GM19099 (cell line): ENCODE results near the gene CCDC88A.

Experiments used
- POLR2A ChIP-seq: IDR thresholded peaks from 3 replicates; pipeline ENCODE4 v1.6.1; 2011; ENCODE audit warnings: low read depth; ENCODE audit not compliant: insufficient read length; ENCODE audit errors: extremely low read depth

CCDC88A gene, protein sequence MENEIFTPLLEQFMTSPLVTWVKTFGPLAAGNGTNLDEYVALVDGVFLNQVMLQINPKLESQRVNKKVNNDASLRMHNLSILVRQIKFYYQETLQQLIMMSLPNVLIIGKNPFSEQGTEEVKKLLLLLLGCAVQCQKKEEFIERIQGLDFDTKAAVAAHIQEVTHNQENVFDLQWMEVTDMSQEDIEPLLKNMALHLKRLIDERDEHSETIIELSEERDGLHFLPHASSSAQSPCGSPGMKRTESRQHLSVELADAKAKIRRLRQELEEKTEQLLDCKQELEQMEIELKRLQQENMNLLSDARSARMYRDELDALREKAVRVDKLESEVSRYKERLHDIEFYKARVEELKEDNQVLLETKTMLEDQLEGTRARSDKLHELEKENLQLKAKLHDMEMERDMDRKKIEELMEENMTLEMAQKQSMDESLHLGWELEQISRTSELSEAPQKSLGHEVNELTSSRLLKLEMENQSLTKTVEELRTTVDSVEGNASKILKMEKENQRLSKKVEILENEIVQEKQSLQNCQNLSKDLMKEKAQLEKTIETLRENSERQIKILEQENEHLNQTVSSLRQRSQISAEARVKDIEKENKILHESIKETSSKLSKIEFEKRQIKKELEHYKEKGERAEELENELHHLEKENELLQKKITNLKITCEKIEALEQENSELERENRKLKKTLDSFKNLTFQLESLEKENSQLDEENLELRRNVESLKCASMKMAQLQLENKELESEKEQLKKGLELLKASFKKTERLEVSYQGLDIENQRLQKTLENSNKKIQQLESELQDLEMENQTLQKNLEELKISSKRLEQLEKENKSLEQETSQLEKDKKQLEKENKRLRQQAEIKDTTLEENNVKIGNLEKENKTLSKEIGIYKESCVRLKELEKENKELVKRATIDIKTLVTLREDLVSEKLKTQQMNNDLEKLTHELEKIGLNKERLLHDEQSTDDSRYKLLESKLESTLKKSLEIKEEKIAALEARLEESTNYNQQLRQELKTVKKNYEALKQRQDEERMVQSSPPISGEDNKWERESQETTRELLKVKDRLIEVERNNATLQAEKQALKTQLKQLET (N-terminal part only)

GRCh38 chr2:55419679-55420438 lies at the start of gene CCDC88A:
CCDC88A (minus strand) TSS chr2:55419856; CDS start chr2:55419079, 777 bp downstream.
- peak; percentile 79 for TF ChIP-seq POLR2A

DNA sequence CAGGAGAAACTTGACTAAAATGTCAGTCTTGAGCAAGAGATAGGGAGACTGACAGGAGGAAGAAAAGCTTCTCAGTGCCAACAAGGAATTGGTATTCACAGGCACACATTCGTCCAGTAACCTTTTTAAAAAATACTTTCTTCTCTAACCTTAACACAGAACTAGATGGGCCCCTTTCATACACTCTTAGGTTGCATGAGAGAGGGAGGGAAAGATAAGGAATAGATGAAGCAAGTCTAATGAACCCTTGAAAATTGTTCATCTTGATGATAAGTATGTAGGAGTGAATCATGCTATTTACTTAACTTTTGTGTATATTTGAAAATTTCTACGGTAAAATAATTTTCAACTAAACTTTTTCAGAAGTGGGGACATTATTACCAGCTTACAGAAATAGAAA lies 42.0 kb upstream of the CCDC88A start:
- TF ChIP-seq POLR2A = no peak

DNA sequence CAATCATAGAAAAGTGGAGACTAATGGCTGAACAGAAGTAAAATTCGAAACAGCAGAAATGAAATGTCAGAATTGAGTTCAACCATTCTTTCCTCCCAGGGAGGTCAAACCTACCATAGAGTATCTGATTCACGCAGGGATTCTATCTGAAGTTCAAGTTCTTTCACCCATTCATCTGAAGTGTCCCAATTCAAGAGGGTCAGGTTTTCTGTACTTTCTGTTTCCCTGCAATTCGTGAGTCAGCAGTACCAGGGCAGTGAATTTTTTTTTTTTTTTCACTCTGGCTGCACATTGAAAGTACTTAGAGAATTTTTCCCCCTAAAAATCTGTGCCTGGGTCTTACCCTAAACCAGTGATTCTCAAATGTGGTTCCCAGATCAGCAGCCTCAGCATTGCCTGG lies 40.9 kb upstream of the CCDC88A start:
- TF ChIP-seq POLR2A = no peak

GRCh38 chr2:55459714-55460274 lies 40.1 kb upstream of the CCDC88A start:
- no peak for TF ChIP-seq POLR2A

GRCh38 chr2:55459279-55459678 lies 39.6 kb upstream of the CCDC88A start:
- no peak for TF ChIP-seq POLR2A

GRCh38 chr2:55454121-55454520 lies 34.5 kb upstream of the CCDC88A start:
- TF ChIP-seq POLR2A = no peak

DNA sequence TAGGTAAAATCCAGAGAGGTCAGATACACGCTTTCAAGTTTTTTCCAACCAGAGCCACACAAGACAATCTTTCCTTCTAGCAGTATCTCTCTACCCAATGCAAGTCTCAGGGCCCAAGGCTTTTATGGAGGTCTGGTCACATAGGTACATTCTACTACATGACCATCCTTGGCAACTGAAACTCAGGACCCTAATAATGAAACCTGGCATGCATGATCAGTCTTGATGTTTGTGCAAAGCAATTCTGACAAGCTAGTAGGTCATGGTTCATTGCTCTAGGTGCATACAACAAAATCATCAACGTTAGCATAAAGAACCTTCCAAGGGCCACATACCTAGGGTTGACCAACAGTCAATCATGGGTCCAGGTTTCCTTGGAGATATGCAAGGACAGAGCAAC lies 33.2 kb upstream of the CCDC88A start:
- no peak for TF ChIP-seq POLR2A

DNA sequence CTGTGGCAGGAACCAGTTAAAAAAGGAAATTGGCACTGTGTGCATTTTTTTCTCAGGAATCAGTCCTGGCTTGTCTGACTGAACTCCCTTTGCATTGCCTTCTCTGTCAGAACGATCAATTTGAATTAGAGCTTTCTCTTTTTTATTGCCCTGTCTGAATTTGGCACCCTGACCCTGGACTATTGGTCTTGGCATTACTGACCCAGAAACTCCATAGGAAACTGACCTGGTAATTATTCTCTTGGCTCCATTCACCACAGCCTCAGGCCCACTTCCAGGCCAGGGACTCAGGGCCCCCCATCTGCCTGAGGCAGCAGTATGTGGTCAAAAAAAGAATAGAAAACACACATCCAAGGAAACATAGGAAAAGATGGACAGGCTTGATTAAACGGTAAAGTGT lies 32.0 kb upstream of the CCDC88A start:
- TF ChIP-seq POLR2A = no peak

- TF ChIP-seq POLR2A = no peak
Observed at GRCh38 chr2:55441280-55441892, 21.7 kb upstream of the CCDC88A start.

- TF ChIP-seq POLR2A = no peak
Observed at GRCh38 chr2:55439101-55439397, 19.4 kb upstream of the CCDC88A start.

DNA sequence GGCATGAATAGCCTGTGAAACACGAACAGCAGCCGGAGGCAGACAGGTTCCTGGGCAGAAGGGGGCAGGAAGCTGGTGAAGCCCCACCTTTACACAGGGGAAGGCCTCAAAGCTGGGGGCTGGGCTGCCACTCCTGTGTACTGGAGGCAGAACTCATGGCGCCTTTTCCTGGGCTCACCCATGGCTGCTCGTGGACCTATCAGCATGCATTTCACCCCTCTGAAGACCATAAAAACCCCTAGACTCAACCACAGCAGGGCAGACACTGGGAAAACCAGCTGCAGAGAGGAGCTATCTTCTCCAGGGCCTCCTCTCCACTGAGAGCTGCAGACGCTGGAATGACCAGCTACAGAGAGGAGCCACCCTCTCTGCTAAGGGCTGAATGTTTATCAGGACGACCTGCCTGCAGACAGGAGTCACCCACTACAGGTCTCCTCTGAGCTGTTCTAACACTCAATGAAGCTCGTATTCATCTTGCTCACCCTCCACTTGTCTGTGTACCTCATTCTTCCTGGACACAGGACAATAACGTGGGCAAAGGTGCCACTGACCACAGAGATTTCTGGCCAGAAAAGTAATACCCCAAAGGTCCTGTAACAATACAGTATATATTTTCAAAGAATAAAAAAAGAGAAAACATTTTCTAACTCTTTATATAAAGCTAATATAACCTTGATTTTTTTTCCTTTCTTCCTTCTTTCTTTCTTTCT lies 18.9 kb upstream of the CCDC88A start:
- TF ChIP-seq POLR2A = no peak

GRCh38 chr2:55437515-55438390 lies 18.1 kb upstream of the CCDC88A start:
- TF ChIP-seq POLR2A = no peak
